HUES6 (cell line): ENCODE measurements around the gene ENTPD1.

Experiments used
- H3K27ac ChIP-seq: 2 replicates; pipeline ENCODE4 v1.7.0; 2013; ENCODE audit warnings: low read depth, mild to moderate bottlenecking, low read length, inconsistent platforms
- H3K27me3 ChIP-seq: 2 replicates; pipeline ENCODE4 v1.6.1; 2013; ENCODE audit warnings: low read length; ENCODE audit not compliant: control insufficient read depth, insufficient read depth
- H3K36me3 ChIP-seq: 2 replicates; pipeline ENCODE4 v1.6.1; 2013; ENCODE audit warnings: low read length; ENCODE audit not compliant: control insufficient read depth, insufficient read depth
- H3K4me1 ChIP-seq: 2 replicates; pipeline ENCODE4 v1.6.1; 2013; ENCODE audit warnings: low read length; ENCODE audit not compliant: control insufficient read depth, insufficient read depth
- H3K4me3 ChIP-seq: 2 replicates; pipeline ENCODE4 v1.5.1; 2013; ENCODE audit warnings: low read depth, low read length
- H3K9ac ChIP-seq: one replicate; pipeline ENCODE4 v1.6.1; 2013; ENCODE audit warnings: mild to moderate bottlenecking, low read length
- H3K9me3 ChIP-seq: 2 replicates; pipeline ENCODE4 v1.6.1; 2013; ENCODE audit warnings: low read depth, low read length; ENCODE audit not compliant: control insufficient read depth, insufficient read depth

The ENTPD1 gene

GRCh38 chr10:95832216-95833041, 76.5 kb downstream of the ENTPD1 start:
- H3K36me3 ChIP-seq, result no peaks in the 10 kb centered on the region
- H3K9ac ChIP-seq, result no peak overlapping the region
- H3K4me1 ChIP-seq, result 0 out of 2 replicates have a peak, but pooled peaks cover 5% of the 10 kb centered on the region
- H3K9me3 ChIP-seq, result no peaks in the 10 kb centered on the region
- H3K27me3 ChIP-seq, result no peaks in the 10 kb centered on the region
- no peak overlapping the region for H3K27ac ChIP-seq
- no peak overlapping the region for H3K4me3 ChIP-seq

GRCh38 chr10:95833042-95833610, 77.2 kb downstream of the ENTPD1 start:
- no peak overlapping the region for H3K4me3 ChIP-seq
- H3K27me3 ChIP-seq, result no peaks in the 10 kb centered on the region
- H3K4me1 ChIP-seq, result 0 out of 2 replicates have a peak, but pooled peaks cover 6% of the 10 kb centered on the region
- H3K9ac ChIP-seq, result no peak overlapping the region
- no peaks in the 10 kb centered on the region for H3K9me3 ChIP-seq
- no peak overlapping the region for H3K27ac ChIP-seq
- H3K36me3 ChIP-seq, result no peaks in the 10 kb centered on the region

GRCh38 chr10:95834406-95834805, 78.4 kb downstream of the ENTPD1 start:
- H3K9ac ChIP-seq, result no peak overlapping the region
- H3K4me1 ChIP-seq, result 0 out of 2 replicates have a peak, but pooled peaks cover 6% of the 10 kb centered on the region

GRCh38 chr10:95835149-95835860, 79.3 kb downstream of the ENTPD1 start:
- 0 out of 2 replicates have a peak, but pooled peaks cover 6% of the 10 kb centered on the region for H3K4me1 ChIP-seq
- H3K27ac ChIP-seq, result no peak overlapping the region
- H3K36me3 ChIP-seq, result no peaks in the 10 kb centered on the region
- H3K9ac ChIP-seq, result no peak overlapping the region
- H3K9me3 ChIP-seq, result no peaks in the 10 kb centered on the region
- no peak overlapping the region for H3K4me3 ChIP-seq
- no peaks in the 10 kb centered on the region for H3K27me3 ChIP-seq

More at GRCh38 chr10:95834406-95834805, 78.4 kb downstream of the ENTPD1 start:
- Histone ChIP-seq H3K27ac (no peak overlapping the region), H3K27me3 (no peaks in the 10 kb centered on the region), H3K9me3 (no peaks in the 10 kb centered on the region), H3K36me3 (no peaks in the 10 kb centered on the region), H3K4me3 (no peak overlapping the region)

- Histone ChIP-seq H3K4me3 (no peak overlapping the region), H3K36me3 (no peaks in the 10 kb centered on the region), H3K4me1 (0 out of 2 replicates have a peak, but pooled peaks cover 6% of the 10 kb centered on the region), H3K27me3 (no peaks in the 10 kb centered on the region), H3K9me3 (no peaks in the 10 kb centered on the region), H3K27ac (no peak overlapping the region), H3K9ac (no peak overlapping the region)
Measured at GRCh38 chr10:95835911-95836310, 79.9 kb downstream of the ENTPD1 start.

- Histone ChIP-seq H3K4me3 (no peak overlapping the region), H3K9ac (no peak overlapping the region), H3K36me3 (no peaks in the 10 kb centered on the region), H3K27ac (no peak overlapping the region), H3K4me1 (0 out of 2 replicates have a peak, but pooled peaks cover 6% of the 10 kb centered on the region), H3K27me3 (no peaks in the 10 kb centered on the region), H3K9me3 (no peaks in the 10 kb centered on the region)
Measured at GRCh38 chr10:95836610-95837355, 80.8 kb downstream of the ENTPD1 start.

- Histone ChIP-seq H3K27ac (no peak overlapping the region), H3K9me3 (no peaks in the 10 kb centered on the region), H3K36me3 (no peaks in the 10 kb centered on the region), H3K4me1 (0 out of 2 replicates have a peak, but pooled peaks cover 6% of the 10 kb centered on the region), H3K27me3 (no peaks in the 10 kb centered on the region), H3K9ac (no peak overlapping the region), H3K4me3 (no peak overlapping the region)
Measured at GRCh38 chr10:95837356-95837776, 81.4 kb downstream of the ENTPD1 start.

GRCh38 chr10:95837783-95838182, 81.8 kb downstream of the ENTPD1 start:
- Histone ChIP-seq H3K9ac (no peak overlapping the region), H3K9me3 (no peaks in the 10 kb centered on the region), H3K27ac (no peak overlapping the region), H3K4me3 (no peak overlapping the region), H3K27me3 (no peaks in the 10 kb centered on the region), H3K4me1 (0 out of 2 replicates have a peak, but pooled peaks cover 6% of the 10 kb centered on the region), H3K36me3 (no peaks in the 10 kb centered on the region)

GRCh38 chr10:95840121-95840520, 84.2 kb downstream of the ENTPD1 start:
- H3K27ac ChIP-seq, result no peak overlapping the region
- H3K9ac ChIP-seq, result no peak overlapping the region
- no peaks in the 10 kb centered on the region for H3K36me3 ChIP-seq
- H3K4me1 ChIP-seq, result 0 out of 2 replicates have a peak, but pooled peaks cover 6% of the 10 kb centered on the region
- no peak overlapping the region for H3K4me3 ChIP-seq
- H3K9me3 ChIP-seq, result no peaks in the 10 kb centered on the region
- H3K27me3 ChIP-seq, result no peaks in the 10 kb centered on the region

GRCh38 chr10:95840681-95841080, 84.7 kb downstream of the ENTPD1 start:
- Histone ChIP-seq H3K27ac (no peak overlapping the region), H3K27me3 (no peaks in the 10 kb centered on the region), H3K9ac (no peak overlapping the region), H3K36me3 (no peaks in the 10 kb centered on the region), H3K4me1 (0 out of 2 replicates have a peak, but pooled peaks cover 6% of the 10 kb centered on the region), H3K4me3 (no peak overlapping the region), H3K9me3 (no peaks in the 10 kb centered on the region)
